Epithelial cell of esophagus (primary cell): ENCODE data around the gene MVB12A.

Experiments
- DNase-seq: peaks from one replicate; pipeline ENCODE4 v3.0.0; 2010; ENCODE audit warnings: low read depth
- H3K4me3 ChIP-seq: 2 replicates; pipeline ENCODE4 v1.5.1; 2011; ENCODE audit warnings: mild to moderate bottlenecking, low read length, control low read depth
- TF ChIP-seq, protein P1 (sequence below): IDR thresholded peaks from 2 replicates; pipeline ENCODE4 v1.5.1; 2011; ENCODE audit warnings: low read depth, mild to moderate bottlenecking, low read length, control low read depth, inconsistent platforms; ENCODE audit not compliant: insufficient read depth; ENCODE audit errors: missing control alignments

MVB12A gene

GRCh38 chr19:17419621-17420474 is at the start of gene MVB12A:
TSS of gene MVB12A (plus strand) at chr19:17420047. CDS start at chr19:17420136, 89 bp downstream.
- peak within 1 kb of the TSS; percentile 89 for H3K4me3 ChIP-seq
- TF ChIP-seq, protein P1, sequence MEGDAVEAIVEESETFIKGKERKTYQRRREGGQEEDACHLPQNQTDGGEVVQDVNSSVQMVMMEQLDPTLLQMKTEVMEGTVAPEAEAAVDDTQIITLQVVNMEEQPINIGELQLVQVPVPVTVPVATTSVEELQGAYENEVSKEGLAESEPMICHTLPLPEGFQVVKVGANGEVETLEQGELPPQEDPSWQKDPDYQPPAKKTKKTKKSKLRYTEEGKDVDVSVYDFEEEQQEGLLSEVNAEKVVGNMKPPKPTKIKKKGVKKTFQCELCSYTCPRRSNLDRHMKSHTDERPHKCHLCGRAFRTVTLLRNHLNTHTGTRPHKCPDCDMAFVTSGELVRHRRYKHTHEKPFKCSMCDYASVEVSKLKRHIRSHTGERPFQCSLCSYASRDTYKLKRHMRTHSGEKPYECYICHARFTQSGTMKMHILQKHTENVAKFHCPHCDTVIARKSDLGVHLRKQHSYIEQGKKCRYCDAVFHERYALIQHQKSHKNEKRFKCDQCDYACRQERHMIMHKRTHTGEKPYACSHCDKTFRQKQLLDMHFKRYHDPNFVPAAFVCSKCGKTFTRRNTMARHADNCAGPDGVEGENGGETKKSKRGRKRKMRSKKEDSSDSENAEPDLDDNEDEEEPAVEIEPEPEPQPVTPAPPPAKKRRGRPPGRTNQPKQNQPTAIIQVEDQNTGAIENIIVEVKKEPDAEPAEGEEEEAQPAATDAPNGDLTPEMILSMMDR: no peak

DNA sequence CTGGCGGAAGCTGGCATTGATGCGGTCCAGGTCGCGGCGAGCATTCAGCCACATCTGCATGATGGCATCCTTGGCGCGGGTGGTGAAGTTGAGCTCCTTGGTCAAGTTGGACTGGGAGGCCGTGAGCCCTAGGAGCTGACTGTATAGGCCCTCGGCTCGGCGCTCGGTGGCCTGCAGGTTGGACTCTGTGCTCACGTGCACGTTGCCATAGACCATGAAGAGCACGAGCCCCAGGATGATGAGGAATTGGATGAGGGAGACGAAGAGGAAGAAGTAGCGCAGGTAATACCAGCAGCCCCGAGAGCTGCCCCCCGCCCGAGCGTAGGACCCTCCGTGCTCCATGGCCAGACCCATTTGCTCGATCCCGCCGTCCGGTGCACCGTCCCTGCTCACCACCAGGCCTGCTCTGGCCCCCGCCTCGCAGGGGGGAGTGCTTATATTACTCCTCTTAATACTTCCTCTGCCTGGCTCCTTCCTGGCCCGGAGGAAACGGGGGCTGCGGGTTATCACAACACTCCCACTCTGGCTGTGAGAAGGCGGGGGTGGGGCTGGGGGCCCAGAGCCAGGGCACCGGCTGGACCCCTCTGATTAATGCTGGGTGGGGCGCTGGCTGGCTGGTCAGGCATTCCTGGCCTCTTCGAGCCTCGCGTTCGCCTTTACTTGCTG is 42.8 kb upstream of the MVB12A start, which contains the start of gene PLVAP:
TSS of gene PLVAP (minus strand) at position 408 of the 666 bp plus-strand sequence. CDS start at position 354, 54 bp downstream.
- TF ChIP-seq, protein P1: no peak
- DNase-seq: no peak
- H3K4me3 ChIP-seq: no peak within 1 kb of the TSS

More at GRCh38 chr19:17419621-17420474, at the start of gene MVB12A:
- peak; percentile 99 for DNase-seq

DNA sequence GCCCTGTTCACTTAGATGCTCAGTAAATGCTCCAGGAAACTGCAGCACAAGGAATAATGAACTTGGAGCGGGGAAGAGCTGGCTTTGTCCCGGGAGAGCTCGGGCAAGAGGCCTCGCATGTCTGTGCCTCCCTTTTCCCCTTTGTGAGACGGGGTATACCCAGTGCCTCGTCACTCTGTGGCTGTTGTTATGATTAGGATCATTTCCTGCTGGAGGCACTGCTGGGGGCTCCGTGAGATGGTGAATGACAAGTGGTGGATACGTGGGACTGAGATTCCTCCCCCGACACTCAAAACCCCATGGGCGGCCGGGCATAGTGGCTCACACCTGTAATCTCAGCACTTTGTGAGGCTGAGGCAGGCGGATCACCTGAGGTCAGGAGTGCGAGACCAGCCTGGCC is 41.6 kb upstream of the MVB12A start:
- TF ChIP-seq, protein P1: no peak
- H3K4me3 ChIP-seq: no peak overlapping the region
- DNase-seq: no peak

DNA sequence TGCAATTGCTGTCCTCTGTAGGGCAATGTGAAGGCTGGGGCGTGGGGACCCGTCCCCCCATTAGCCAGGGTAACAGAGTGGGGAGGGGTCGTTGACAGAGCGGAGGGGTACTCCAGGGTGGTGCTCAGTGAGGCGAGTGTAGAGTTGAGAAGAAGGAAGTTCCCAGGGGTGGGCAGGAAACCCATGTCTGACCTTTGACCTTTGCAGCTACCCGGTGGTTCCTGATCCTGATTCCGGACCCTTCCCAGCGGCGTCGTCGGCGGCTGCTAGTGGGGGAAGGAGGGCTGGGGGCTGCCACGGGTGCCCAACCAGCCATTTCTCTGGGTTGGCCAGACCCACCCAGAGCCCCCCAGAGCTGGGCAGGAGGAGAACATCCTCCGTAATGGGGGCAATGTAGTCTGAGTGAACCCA is 40.6 kb upstream of the MVB12A start:
- no peak for DNase-seq
- TF ChIP-seq, protein P1: no peak
- no peak overlapping the region for H3K4me3 ChIP-seq

- TF ChIP-seq, protein P1: no peak
- no peak overlapping the region for H3K4me3 ChIP-seq
- DNase-seq: no peak
These were observed 39.3 kb upstream of the MVB12A start for GRCh38 chr19:17380426-17381138.

- H3K4me3 ChIP-seq: no peak overlapping the region
- TF ChIP-seq, protein P1: peak; percentile 92
- DNase-seq: peak; percentile 51
These were observed 33.8 kb upstream of the MVB12A start for GRCh38 chr19:17385878-17386611.
